Mucosa of descending colon (tissue), 3 donors: ENCODE measurements around the gene PCBP4. TPM values are rescaled to one million over a fixed set of nuclear protein-coding genes. Genes with fewer than 3 reads are reported as not detected.

Experiments used
- ATAC-seq: fragments of 200-7000 bp; cut with Tn5 transposase; one replicate; pipeline ENCODE4 v1.9.1; 2020; ENCODE audit warnings: mild to moderate bottlenecking, moderate library complexity
- DNase-seq, 3 donors: peaks; one replicate each; pipeline ENCODE4 v3.0.0-alpha.2; 2020
- H3K36me3 ChIP-seq: fragments of 200-600 bp; one replicate; pipeline ENCODE4 v1.8.0; 2021; ENCODE audit warnings: low read depth, mild to moderate bottlenecking
- H3K4me1 ChIP-seq: fragments of 200-600 bp; one replicate; pipeline ENCODE4 v1.8.0; 2021; ENCODE audit warnings: low read depth, mild to moderate bottlenecking
- H3K4me3 ChIP-seq: fragments of 200-600 bp; one replicate; pipeline ENCODE4 v1.8.0; 2021; ENCODE audit warnings: mild to moderate bottlenecking
- H3K9me3 ChIP-seq: fragments of 200-600 bp; one replicate; pipeline ENCODE4 v1.8.0; 2021; ENCODE audit warnings: mild to moderate bottlenecking
- intact Hi-C, 2 donors: fragments of 100-400 bp; cut with DNase I in 1 of 2; cut with micrococcal nuclease in 1 of 2; formaldehyde crosslinking; loops; one replicate each; pipeline versions ENCODE4 v1.11.0 to v1.11.1; 2022; cut with DNase I, micrococcal nuclease
- total RNA-seq, 3 donors: library from RNA; stranded (reverse); fragmentation: NEBNext Ultra II Directional in 2 of 3; extraction: Animal tissue kit (Norgen Biotek cat#: 25700) in 2 of 3; gene quantifications; one replicate each; pipeline versions ENCODE4 v1.2.1 to v1.2.4, GENCODE V29; 2021 to 2023
- TF ChIP-seq, protein P1 (sequence below): fragments of 200-600 bp; IDR thresholded peaks from one replicate; pipeline ENCODE4 v1.8.0; 2022; ENCODE audit warnings: antibody characterized with exemption, mild to moderate bottlenecking
- donor health status: DM: no; HTN: no; CAD: no; lungs with moderate emphysema.
- donor health status: DM: no; HTN: no; CAD: no.
- donor health status: DM: no; HTN: yes; CAD: no.

Gene PCBP4
- total RNA-seq, 3 donors from 2014 or later = 17.8 to 41.9 (median 25.9) TPM

DNA sequence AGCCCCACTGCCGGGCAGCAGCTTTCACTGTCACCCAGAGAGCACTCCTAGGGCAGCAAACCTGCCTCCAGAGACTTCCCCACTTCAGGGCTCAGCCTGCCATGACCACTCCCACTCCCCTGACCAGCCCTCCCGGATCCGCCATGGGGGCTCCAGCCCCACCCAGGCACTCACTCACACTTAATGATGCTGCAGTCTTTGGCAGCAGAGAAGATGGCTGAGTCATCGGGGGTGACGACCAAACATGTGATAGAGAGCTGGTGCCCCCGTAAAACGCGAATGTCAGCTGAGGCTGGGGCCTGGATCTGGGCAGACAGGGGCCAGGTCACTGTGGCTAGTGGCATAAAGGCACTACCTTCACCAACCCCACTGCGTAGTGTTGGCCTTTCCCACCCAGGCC, 30.2 kb downstream of the PCBP4 start:
- Histone ChIP-seq H3K4me1 (peaks cover 12% of the 10 kb centered on the region), H3K36me3 (peaks cover 8% of the 10 kb centered on the region), H3K9me3 (no peaks in the 10 kb centered on the region), H3K4me3 (no peak overlapping the region)
- intact Hi-C loops = no loop called here
- no peak for DNase-seq
- no peak for ATAC-seq
- TF ChIP-seq, protein P1, sequence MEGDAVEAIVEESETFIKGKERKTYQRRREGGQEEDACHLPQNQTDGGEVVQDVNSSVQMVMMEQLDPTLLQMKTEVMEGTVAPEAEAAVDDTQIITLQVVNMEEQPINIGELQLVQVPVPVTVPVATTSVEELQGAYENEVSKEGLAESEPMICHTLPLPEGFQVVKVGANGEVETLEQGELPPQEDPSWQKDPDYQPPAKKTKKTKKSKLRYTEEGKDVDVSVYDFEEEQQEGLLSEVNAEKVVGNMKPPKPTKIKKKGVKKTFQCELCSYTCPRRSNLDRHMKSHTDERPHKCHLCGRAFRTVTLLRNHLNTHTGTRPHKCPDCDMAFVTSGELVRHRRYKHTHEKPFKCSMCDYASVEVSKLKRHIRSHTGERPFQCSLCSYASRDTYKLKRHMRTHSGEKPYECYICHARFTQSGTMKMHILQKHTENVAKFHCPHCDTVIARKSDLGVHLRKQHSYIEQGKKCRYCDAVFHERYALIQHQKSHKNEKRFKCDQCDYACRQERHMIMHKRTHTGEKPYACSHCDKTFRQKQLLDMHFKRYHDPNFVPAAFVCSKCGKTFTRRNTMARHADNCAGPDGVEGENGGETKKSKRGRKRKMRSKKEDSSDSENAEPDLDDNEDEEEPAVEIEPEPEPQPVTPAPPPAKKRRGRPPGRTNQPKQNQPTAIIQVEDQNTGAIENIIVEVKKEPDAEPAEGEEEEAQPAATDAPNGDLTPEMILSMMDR = no peak

DNA sequence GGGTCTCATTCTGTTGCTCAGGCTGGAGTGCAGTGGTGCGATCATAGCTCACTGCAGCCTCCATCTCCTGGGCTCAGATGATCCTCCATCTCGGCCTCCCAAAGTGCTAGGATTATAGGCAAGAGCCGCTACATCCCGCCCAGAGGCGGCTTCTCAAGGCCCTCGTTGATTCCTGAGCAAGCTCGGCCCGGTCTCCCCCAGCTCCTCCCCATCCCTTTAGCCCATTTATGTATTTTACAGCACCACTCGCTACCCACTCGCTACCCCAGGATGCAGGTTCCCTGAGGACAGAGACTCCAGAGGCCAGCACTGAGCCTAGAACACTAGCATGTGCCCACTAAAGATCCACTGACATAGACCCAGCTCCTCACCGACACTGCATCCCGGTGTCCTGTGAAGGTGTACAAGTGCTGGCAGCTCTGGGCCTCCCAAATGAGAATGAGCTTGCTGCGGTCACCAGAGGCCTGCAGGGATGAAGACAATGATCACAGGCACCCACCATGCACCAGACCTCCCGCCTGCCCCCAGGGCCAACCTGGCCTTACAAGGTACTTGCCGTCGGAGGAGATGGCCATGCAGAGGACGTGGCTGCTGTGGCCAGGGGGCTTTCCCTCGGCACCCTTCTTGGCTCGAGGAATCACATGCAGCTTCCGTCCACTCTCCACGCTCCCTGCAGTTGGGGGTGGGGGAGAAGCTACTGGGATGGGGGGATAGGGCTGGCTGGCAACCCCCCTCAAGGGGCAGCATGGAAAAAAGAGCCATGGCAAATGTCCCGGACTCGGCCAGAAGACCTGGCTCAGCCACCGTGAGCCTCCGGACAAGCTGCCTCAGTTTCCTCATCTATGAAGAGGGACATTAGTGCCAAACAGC, 31.1 kb downstream of the PCBP4 start:
- TF ChIP-seq, protein P1 = no peak
- no peak overlapping the region for H3K4me3 ChIP-seq
- no peak for ATAC-seq
- no peak for DNase-seq
- H3K4me1 ChIP-seq = peaks cover 10% of the 10 kb centered on the region
- peaks cover 4% of the 10 kb centered on the region for H3K36me3 ChIP-seq
- intact Hi-C loops = no loop called here
- H3K9me3 ChIP-seq = no peaks in the 10 kb centered on the region

DNA sequence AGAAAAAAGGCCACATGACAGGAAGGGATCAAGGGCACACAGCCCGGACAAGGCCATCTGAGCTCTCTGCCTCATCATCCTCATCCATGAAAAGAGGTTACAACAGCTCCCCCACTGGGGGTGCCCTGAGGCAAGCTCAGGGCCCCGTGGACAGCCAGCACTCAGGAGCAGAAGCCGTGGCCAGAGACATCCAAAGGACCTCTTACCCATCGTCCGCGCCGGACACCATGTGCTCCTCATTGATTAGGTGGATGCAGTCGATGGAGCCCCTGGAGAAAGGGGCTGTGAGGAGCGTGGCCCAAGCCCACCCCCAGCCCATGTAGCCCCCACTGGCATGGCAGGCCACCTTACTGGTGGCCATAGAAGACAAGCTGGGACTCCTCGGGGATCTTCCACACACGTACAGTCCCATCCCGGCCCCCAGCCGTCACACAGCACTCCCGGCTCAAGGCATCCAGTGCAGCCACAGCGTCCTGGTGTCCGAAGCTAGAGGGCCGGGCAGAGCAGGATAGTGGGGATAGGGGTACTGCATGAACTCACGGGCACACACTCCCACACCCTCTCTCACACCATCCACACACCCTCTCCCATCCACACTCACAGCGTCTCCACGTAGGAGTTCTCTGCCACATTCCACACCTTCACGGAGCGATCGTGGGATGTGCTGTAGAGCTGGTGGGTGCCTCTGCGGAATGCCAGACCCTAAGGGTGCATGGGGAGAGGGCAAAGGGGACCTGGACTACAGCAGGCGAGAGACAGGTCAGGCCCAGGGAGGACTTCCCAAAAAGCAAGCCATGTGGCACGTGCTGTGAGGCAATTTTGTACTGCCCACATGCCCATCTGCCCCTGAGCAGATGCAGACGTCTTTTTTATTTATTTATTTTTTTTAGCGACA, 32.0 kb downstream of the PCBP4 start:
- Histone ChIP-seq H3K36me3 (peaks cover 4% of the 10 kb centered on the region), H3K4me1 (peaks cover 4% of the 10 kb centered on the region), H3K9me3 (no peaks in the 10 kb centered on the region), H3K4me3 (no peak overlapping the region)
- no peak for DNase-seq
- intact Hi-C loops = no loop called here
- ATAC-seq = no peak
- TF ChIP-seq, protein P1 = no peak

DNA sequence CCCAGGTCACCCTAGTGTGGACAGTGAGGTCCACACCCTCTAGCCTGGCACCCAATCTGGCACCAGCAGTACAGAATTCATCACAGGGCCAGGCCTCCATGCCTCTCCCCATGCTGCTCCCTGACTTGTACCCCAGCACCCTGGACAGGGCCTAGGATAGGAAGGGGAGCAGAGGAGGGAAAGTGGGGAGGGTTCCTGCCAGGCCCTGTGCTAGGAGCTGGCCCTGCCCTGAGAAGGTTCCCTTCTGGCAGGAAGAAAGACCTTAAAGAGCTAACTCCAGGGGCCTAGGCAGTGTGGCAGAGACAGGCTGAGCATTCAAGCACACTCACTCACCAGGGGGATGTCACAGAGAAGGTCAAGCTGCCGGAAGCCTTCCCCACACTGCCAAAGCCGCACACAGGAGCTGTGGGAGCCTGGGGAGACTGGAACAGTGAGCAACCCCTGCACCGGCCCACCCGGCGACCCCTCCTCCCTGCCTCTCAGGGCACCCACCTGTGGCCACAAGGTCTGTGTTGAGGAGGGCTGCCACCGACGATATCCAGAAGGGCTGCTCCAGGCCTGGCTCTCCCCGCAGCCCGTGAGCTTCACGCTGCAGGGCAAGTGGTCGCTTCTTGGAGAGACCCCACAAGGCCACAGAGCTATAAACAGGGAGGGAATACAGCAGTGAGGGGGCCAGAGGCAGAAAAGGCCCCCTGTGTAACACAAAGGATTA, 33.0 kb downstream of the PCBP4 start:
- DNase-seq (no peak), ATAC-seq (no peak)
- TF ChIP-seq, protein P1 = no peak
- intact Hi-C loops = no loop called here
- H3K4me1 ChIP-seq = no peaks in the 10 kb centered on the region
- H3K9me3 ChIP-seq = no peaks in the 10 kb centered on the region
- no peak overlapping the region for H3K4me3 ChIP-seq
- peaks cover 4% of the 10 kb centered on the region for H3K36me3 ChIP-seq

DNA sequence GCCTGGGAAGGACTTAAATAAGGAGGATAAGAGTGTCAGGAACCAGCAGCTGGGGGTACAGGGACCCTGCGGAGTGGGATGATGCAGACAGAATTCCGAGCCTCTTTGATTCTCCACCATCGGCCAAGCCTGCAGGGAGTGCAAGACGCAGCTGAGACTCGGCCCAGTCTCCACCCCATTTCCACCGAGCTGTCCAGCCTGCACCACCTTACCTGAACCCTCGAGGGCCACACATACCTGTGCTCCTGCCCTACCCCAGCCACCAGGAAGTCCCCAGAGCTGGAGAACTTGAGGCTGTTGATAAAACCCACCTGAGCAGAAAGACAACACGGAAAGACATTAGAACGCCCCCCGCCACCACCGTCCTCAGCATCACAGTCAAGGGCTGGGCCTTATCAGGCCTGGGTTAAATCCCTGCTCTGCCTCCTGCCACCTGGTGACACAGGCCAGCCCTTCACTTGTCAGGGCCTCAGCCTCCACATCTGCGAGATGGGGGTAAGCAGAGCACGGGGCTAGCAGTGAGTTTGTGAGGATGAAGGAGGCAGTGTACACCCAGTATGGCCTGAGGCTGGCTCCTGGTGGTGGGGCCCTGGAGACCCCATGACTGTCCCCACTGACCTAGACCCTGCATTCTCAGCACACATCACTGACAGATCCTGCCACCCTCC, 33.6 kb downstream of the PCBP4 start:
- peaks cover 4% of the 10 kb centered on the region for H3K36me3 ChIP-seq
- no peak overlapping the region for H3K4me3 ChIP-seq
- no peak for DNase-seq
- H3K9me3 ChIP-seq = no peaks in the 10 kb centered on the region
- intact Hi-C loops = no loop called here
- TF ChIP-seq, protein P1 = no peak
- ATAC-seq = peak; percentile 5
- no peaks in the 10 kb centered on the region for H3K4me1 ChIP-seq
